GM12872 (cell line): ENCODE results near the gene FAM237B.

Experiments used
- TF ChIP-seq, protein P1 (sequence below): IDR thresholded peaks from 3 replicates; pipeline ENCODE4 v1.5.1; 2011; ENCODE audit warnings: low read depth, mild to moderate bottlenecking, low read length, moderate library complexity; ENCODE audit not compliant: insufficient read depth

The FAM237B gene

DNA sequence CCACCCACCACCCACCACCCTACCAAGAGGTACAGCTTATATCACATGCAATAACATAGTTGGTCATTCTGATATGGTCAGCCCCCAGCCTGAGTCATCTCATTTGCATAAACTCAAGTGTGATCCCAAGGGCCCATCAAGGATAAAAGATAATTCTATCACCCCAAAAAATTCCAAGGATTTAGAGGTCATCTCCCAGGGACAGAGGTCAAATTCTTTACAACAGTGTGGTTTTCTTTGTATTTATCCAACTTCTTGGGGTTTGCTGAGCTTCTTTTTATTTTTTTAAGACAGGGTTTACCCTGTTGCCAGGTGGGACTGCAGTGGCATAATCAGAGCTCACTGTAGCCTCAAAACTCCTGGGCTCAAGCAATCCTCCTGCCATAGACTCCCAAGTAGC is 16.0 kb upstream of the FAM237B start:
- TF ChIP-seq, protein P1, sequence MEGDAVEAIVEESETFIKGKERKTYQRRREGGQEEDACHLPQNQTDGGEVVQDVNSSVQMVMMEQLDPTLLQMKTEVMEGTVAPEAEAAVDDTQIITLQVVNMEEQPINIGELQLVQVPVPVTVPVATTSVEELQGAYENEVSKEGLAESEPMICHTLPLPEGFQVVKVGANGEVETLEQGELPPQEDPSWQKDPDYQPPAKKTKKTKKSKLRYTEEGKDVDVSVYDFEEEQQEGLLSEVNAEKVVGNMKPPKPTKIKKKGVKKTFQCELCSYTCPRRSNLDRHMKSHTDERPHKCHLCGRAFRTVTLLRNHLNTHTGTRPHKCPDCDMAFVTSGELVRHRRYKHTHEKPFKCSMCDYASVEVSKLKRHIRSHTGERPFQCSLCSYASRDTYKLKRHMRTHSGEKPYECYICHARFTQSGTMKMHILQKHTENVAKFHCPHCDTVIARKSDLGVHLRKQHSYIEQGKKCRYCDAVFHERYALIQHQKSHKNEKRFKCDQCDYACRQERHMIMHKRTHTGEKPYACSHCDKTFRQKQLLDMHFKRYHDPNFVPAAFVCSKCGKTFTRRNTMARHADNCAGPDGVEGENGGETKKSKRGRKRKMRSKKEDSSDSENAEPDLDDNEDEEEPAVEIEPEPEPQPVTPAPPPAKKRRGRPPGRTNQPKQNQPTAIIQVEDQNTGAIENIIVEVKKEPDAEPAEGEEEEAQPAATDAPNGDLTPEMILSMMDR, result no peak

DNA sequence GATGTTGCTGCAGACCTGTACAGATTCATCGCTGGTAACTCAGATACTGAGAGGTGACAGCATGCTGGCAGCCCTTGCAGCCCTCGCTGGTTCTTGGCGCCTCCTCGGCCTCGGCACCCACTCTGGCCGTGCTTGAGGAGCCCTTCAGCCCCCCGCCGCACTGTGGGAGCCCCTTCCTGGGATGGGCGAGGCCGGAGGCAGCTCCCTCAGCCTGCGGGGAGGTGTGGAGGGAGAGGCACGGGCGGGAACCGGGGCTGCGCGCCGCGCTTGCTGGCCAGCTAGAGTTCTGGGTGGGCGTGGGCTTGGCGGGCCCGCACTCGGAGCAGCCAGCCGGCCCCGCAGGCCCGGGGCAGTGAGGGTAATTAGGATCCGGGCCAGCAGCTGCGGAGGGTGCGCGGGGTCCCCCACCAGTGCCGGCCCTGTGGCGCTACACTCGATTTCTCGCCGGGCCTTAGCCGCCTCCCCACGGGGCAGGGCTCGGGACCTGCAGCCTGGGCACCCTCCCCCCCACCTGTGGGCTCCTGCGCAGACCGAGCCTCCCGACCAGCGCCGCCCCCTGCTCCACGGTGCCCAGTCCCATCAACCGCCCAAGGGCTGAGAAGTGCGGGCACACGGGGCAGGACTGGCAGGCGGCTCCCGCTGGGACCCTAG is 13.2 kb upstream of the FAM237B start:
- TF ChIP-seq, protein P1, result no peak

DNA sequence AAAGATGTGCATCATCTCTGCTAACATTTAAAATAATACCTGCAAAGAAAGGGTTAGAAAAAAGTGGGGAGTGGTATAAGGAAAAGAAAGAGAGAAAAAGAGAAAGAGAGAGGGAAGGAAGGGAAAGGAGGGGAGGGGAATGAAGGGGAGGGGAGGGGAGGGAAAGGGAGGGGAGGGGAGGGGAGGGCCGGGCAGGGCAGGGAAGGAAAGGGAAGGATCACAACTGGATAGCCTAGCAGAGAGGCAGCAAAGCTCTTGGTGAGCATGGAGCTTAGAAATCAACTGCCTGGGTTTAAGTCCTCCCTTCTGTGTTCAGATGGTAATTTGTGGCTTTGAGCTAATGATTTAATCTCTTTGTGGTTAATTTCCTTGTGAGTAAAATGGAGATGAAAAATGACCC is 5.4 kb upstream of the FAM237B start:
- TF ChIP-seq, protein P1, result no peak

DNA sequence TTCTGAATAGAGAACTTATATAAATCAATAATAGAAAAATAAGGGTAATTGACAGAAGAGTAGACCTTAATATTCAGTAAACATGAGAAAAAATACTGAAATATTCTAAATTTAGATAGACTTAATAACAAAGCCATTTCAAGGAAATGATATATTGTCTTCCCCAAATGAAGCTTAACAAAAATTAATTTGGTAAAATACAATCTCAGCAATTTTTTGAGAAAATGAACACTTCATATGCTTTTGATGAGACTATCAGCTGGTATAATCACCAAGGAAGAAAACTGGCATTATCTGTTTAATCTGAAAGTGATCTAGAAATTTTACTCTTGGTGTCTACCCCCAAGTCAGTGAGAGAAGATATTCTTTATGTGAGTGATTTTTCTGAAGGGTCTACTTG is 1.7 kb upstream of the FAM237B start:
- TF ChIP-seq, protein P1, result no peak

DNA sequence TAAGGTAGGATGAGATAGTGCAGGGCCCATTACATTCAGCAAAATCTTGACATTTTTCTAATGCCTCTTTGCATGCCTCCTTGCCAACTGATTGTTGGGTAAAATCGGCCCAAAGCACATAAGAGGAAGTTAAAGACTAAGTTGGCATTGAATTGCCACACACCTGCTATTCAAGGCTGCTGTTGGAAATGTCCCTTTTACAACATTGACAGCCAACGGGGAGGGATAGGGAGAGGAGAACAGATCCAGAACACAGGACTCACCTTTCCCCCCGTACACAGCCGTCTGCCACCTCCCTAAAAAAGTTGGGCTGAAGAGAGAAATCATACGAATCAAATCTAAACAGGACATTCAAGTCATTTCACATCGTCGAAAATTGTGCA is 695 bp downstream of the FAM237B start:
- TF ChIP-seq, protein P1, result no peak

DNA sequence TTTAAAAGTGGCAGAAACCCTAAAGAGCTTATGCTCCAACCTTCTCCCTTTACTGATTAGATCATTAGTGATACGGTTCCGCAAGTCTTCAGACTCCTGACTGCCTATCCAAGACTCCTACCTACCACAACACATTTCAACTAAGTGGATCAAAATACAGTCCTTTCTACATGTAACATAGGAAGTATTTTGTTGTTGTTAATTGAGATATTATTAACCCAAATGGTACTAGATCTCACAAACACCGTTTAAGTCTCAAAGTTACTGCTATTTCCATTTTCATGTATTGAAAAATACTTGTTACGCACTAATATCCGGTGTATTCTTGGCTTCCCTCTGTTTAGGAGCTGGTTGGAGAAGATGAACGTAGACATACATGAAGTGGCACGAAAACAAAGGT is 1.1 kb downstream of the FAM237B start:
- TF ChIP-seq, protein P1, result no peak

DNA sequence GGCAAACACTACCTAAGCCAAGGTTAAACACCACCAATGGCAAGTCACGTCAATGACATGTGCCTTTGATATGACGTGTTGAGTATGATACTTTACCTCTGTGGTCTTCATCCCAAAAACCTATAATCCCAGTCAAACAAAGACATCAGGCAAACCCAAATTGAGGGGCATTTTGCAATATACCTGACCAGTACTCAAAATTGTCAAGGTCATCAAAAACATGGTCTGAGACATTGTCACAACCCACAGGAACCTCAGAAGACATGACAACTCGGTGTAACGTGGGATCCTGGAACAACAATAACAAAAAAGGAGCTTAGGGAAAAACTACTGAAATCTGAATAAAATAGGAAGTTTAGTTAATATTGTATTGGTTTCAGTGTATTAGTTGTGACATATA is 7.2 kb downstream of the FAM237B start:
- TF ChIP-seq, protein P1, result no peak

DNA sequence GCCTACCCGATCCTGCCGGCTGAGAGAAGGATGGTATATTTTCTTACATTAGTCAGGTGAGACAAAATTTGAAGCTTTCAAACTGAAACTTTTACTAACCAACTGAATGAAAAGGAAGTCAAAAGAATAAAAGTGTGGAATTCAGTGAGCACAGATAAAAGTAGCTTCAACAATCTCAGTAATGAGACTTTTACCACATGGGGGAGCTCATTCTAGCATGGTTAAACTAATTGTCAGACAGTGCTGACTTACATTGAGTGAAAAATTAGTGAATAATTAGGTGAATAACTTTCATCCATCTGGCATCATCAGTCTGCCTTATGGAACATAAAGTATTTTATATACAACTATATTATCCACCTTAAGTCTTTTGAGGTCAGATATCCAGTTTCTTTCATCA is 8.4 kb downstream of the FAM237B start:
- TF ChIP-seq, protein P1, result peak; percentile 34; the same call in 1 of the 3 replicates
